Activated T-helper 1 cell treated with anti-CD3 and anti-CD28 coated beads, Interleukin-12 subunit alpha, Interleukin-12 subunit beta, Interleukin-2, Interleukin-4 antibody, amounts not matched to agents 30 ng/mL and 10 ng/mL and 1 ng/mL, durations not matched to agents 14 hours and 24 hours and 36 hours (primary cell): Measurements from ENCODE around the gene SGF29. TPM values are rescaled to one million over a fixed set of nuclear protein-coding genes. Genes with fewer than 3 reads are reported as not detected.
"Not testable (repeated sequence)": the region's sequence is repeated elsewhere in the genome, so short reads cannot be mapped to it uniquely, and the experiment has no call there.

Source experiments
- DNase-seq: peaks from one replicate; pipeline ENCODE4 v3.0.0; 2021; ENCODE audit warnings: low spot score
- H3K27ac Mint-ChIP-seq: one replicate; pipeline ENCODE4 v1.8.0; 2021; ENCODE audit warnings: mild to moderate bottlenecking, mixed read lengths
- H3K27me3 Mint-ChIP-seq: one replicate; pipeline ENCODE4 v1.8.0; 2022; ENCODE audit warnings: mild to moderate bottlenecking, moderate library complexity, mixed read lengths; ENCODE audit not compliant: insufficient read depth
- H3K36me3 Mint-ChIP-seq: one replicate; pipeline ENCODE4 v1.8.0; 2021; ENCODE audit warnings: low read depth, mixed read lengths
- H3K4me1 Mint-ChIP-seq: one replicate; pipeline ENCODE4 v1.8.0; 2021; ENCODE audit warnings: low read depth, mixed read lengths
- H3K4me3 Mint-ChIP-seq: one replicate; pipeline ENCODE4 v1.8.0; 2021; ENCODE audit warnings: mild to moderate bottlenecking, moderate library complexity, mixed read lengths
- H3K9me3 Mint-ChIP-seq: one replicate; pipeline ENCODE4 v1.8.0; 2021; ENCODE audit warnings: mixed read lengths
- intact Hi-C: fragments of 100-400 bp; cut with micrococcal nuclease; formaldehyde crosslinking; loops from one replicate; pipeline ENCODE4 v1.15.1; 2024
- total RNA-seq: library from RNA; stranded (reverse); gene quantifications from 2 replicates; pipeline ENCODE4 v1.2.3, GENCODE V29; 2022

SGF29 gene
- total RNA-seq, 1 donor from 2014 or later: 38.6 TPM

DNA sequence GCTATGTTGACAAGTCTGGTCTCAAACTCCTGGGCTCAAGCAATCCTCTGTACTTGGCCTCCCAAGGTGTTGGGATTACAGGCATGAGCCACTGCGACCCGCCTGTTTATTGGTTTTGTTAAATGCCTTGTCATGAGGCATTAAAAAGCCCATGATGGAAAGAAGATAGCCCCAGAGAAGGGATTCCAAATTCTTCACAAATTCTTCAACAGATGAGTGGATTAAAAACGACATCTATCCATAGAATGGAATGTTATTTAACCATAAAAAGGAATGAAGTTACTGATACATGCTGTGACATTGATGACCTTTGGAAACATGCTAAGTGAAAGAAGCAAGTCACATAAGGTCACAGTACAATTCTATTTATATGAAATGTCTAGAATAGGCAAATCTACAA is 4.7 kb downstream of the SGF29 start:
- H3K27me3 Mint-ChIP-seq: peaks cover 2% of the 10 kb centered on the region
- peaks cover 17% of the 10 kb centered on the region for H3K36me3 Mint-ChIP-seq
- no peaks in the 10 kb centered on the region for H3K9me3 Mint-ChIP-seq
- H3K4me1 Mint-ChIP-seq: peaks cover 25% of the 10 kb centered on the region
- H3K4me3 Mint-ChIP-seq: no peak overlapping the region
- intact Hi-C loops: loop anchor here (5.0 to 10.0 kb wide), 2 partner anchors 64 to 366 kb away; partner anchors contain the start of gene RABEP2
- no peak for DNase-seq
- H3K27ac Mint-ChIP-seq: no peak overlapping the region

GRCh38 chr16:28561557-28562187 is 8.0 kb downstream of the SGF29 start:
- intact Hi-C loops: no loop called here
- no peak overlapping the region for H3K27ac Mint-ChIP-seq
- no peaks in the 10 kb centered on the region for H3K27me3 Mint-ChIP-seq
- peaks cover 21% of the 10 kb centered on the region for H3K36me3 Mint-ChIP-seq
- H3K4me1 Mint-ChIP-seq: peaks cover 6% of the 10 kb centered on the region
- H3K9me3 Mint-ChIP-seq: peaks cover 8% of the 10 kb centered on the region
- H3K4me3 Mint-ChIP-seq: no peak overlapping the region
- no peak for DNase-seq

GRCh38 chr16:28562199-28562598 is 8.5 kb downstream of the SGF29 start:
- no peak for DNase-seq
- intact Hi-C loops: no loop called here
- H3K4me1 Mint-ChIP-seq: peaks cover 6% of the 10 kb centered on the region
- H3K27ac Mint-ChIP-seq: no peak overlapping the region
- H3K36me3 Mint-ChIP-seq: peaks cover 22% of the 10 kb centered on the region
- H3K27me3 Mint-ChIP-seq: no peaks in the 10 kb centered on the region
- peaks cover 10% of the 10 kb centered on the region for H3K9me3 Mint-ChIP-seq
- no peak overlapping the region for H3K4me3 Mint-ChIP-seq

DNA sequence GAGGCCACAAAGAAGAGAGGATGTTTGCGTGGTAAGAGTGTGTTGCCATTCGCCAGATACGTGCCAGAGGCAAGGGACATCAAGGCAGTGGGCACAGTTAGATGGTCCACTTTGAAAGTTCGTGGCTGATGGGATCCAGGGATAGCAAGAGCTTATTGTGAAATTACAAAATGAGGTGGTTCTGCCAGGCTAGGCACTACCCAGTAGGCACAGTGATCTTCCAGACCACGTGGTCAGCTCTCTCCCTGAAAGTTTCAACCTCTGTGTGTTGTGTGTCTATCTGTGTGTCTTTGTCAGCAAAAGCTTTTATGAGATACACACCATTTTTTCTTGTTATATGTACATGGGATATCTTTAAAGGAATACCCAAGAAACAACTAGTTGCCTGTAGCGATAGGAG is 9.5 kb downstream of the SGF29 start:
- Mint-ChIP-seq H3K36me3 (peaks cover 24% of the 10 kb centered on the region), H3K27me3 (no peaks in the 10 kb centered on the region), H3K9me3 (peaks cover 16% of the 10 kb centered on the region), H3K4me3 (no peak overlapping the region), H3K27ac (no peak overlapping the region), H3K4me1 (peaks cover 6% of the 10 kb centered on the region)
- intact Hi-C loops: no loop called here
- DNase-seq: no peak

DNA sequence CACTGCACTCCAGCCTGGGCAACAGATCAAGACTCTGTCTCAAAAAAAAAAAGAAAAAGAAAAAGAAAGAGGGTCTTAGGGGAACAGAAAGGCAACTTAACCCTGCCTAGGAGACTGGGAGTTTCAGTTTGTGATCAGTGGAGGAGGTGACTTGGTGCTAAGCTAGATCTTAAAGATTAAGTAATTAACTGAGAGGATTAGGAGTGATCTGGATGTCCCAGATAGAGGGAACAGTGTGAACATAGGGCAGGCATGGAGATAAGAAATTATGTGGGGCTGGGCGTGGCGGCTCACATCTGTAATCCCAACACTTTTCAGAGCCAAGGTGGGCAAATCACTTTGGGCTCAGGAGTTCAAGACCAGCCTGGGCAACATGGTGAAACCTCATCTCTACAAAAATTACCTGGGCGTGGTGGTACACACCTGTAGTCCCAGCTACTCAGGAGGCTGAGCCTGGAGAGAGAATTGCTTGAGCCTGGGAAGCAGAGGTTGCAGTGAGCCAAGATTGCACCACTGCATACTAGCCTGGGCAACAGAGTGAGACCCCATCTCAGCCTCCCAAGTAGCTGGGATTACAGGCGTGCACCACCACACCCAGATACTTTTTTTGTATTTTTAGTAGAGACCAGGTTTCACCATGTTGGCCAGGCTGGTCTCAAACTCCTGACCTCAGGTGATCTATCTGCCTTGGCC is 12.7 kb downstream of the SGF29 start:
- intact Hi-C loops, H3K4me1 Mint-ChIP-seq: not testable (repeated sequence)

DNA sequence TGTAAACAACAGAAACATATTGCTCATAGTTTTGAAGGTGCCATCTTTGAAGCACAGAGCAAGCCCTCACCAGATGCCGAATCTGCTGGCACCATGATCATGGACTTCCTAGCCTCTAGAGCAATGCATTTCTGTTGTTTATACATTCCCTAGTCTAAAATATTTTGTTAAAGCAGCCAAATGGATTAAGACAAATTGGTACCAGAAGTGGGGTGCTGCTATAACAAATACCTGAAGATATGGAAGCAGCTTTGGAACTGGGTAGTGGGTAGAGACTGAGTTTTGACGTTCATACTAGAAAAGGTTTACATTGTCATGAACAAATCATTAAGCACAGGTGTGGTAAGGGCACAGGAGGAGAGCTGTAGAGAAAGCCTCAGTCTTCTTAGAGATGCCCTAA is 13.6 kb downstream of the SGF29 start:
- H3K27ac Mint-ChIP-seq: no peak overlapping the region
- intact Hi-C loops: no loop called here
- peaks cover 16% of the 10 kb centered on the region for H3K9me3 Mint-ChIP-seq
- peaks cover 14% of the 10 kb centered on the region for H3K36me3 Mint-ChIP-seq
- H3K4me3 Mint-ChIP-seq: no peak overlapping the region
- no peaks in the 10 kb centered on the region for H3K27me3 Mint-ChIP-seq
- no peaks in the 10 kb centered on the region for H3K4me1 Mint-ChIP-seq
- no peak for DNase-seq

More for the DNA sequence above, 12.7 kb downstream of the SGF29 start:
- Mint-ChIP-seq H3K9me3 (peaks cover 16% of the 10 kb centered on the region), H3K36me3 (peaks cover 14% of the 10 kb centered on the region)
- not testable (repeated sequence) for DNase-seq, H3K4me3 Mint-ChIP-seq, H3K27me3 Mint-ChIP-seq, H3K27ac Mint-ChIP-seq

- Mint-ChIP-seq H3K9me3 (peaks cover 16% of the 10 kb centered on the region), H3K36me3 (peaks cover 14% of the 10 kb centered on the region), H3K4me1 (no peaks in the 10 kb centered on the region), H3K27me3 (no peaks in the 10 kb centered on the region), H3K4me3 (no peak overlapping the region), H3K27ac (no peak overlapping the region)
- DNase-seq: no peak
- intact Hi-C loops: no loop called here
Measured at GRCh38 chr16:28569021-28569420, 15.3 kb downstream of the SGF29 start.

GRCh38 chr16:28569968-28570752 is 16.4 kb downstream of the SGF29 start:
- Mint-ChIP-seq H3K9me3 (peaks cover 16% of the 10 kb centered on the region), H3K4me3 (no peak overlapping the region), H3K4me1 (no peaks in the 10 kb centered on the region), H3K36me3 (peaks cover 13% of the 10 kb centered on the region), H3K27me3 (no peaks in the 10 kb centered on the region), H3K27ac (no peak overlapping the region)
- intact Hi-C loops: no loop called here
- no peak for DNase-seq

GRCh38 chr16:28572696-28573510 is 19.2 kb downstream of the SGF29 start:
- Mint-ChIP-seq H3K4me1 (no peaks in the 10 kb centered on the region), H3K27ac (no peak overlapping the region), H3K4me3 (no peak overlapping the region), H3K36me3 (no peaks in the 10 kb centered on the region), H3K9me3 (no peaks in the 10 kb centered on the region), H3K27me3 (no peaks in the 10 kb centered on the region)
- intact Hi-C loops: no loop called here
- DNase-seq: no peak

GRCh38 chr16:28573738-28574718 is 20.3 kb downstream of the SGF29 start:
- H3K27me3 Mint-ChIP-seq: no peaks in the 10 kb centered on the region
- H3K27ac Mint-ChIP-seq: no peak overlapping the region
- intact Hi-C loops: no loop called here
- H3K4me1 Mint-ChIP-seq: no peaks in the 10 kb centered on the region
- no peaks in the 10 kb centered on the region for H3K36me3 Mint-ChIP-seq
- DNase-seq: no peak
- H3K4me3 Mint-ChIP-seq: no peak overlapping the region
- H3K9me3 Mint-ChIP-seq: no peaks in the 10 kb centered on the region

GRCh38 chr16:28574925-28575324 is 21.2 kb downstream of the SGF29 start:
- no peak for DNase-seq
- intact Hi-C loops: no loop called here
- Mint-ChIP-seq H3K36me3 (no peaks in the 10 kb centered on the region), H3K27ac (no peak overlapping the region), H3K4me3 (no peak overlapping the region), H3K4me1 (no peaks in the 10 kb centered on the region), H3K27me3 (no peaks in the 10 kb centered on the region), H3K9me3 (no peaks in the 10 kb centered on the region)
